ENCODE measurements around the gene NCAPG.

Gene NCAPG

GRCh38 chr4:17875402-17876070, 64.8 kb downstream of the NCAPG start:
- no peak for TF ChIP-seq CTCF (IDR thresholded peaks at IDR 0.05; ENCODE audit: low read depth, low read length)
- no peak overlapping the region for H3K4me3 ChIP-seq (ENCODE audit: low read depth, low read length)

GRCh38 chr4:17876943-17877342, 66.2 kb downstream of the NCAPG start:
- TF ChIP-seq CTCF (IDR thresholded peaks at IDR 0.05; ENCODE audit: low read depth, low read length): no peak
- H3K4me3 ChIP-seq (ENCODE audit: low read depth, low read length): no peak overlapping the region

GRCh38 chr4:17877661-17878060, 66.9 kb downstream of the NCAPG start:
- no peak overlapping the region for H3K4me3 ChIP-seq (ENCODE audit: low read depth, low read length)
- TF ChIP-seq CTCF (IDR thresholded peaks at IDR 0.05; ENCODE audit: low read depth, low read length): no peak

- TF ChIP-seq CTCF (IDR thresholded peaks at IDR 0.05; ENCODE audit: low read depth, low read length): no peak
- no peak overlapping the region for H3K4me3 ChIP-seq (ENCODE audit: low read depth, low read length)
Observed at GRCh38 chr4:17884063-17884462, 73.3 kb downstream of the NCAPG start.

- H3K4me3 ChIP-seq (ENCODE audit: low read depth, low read length): no peak overlapping the region
- no peak for TF ChIP-seq CTCF (IDR thresholded peaks at IDR 0.05; ENCODE audit: low read depth, low read length)
Observed at GRCh38 chr4:17884511-17884910, 73.7 kb downstream of the NCAPG start.

- TF ChIP-seq CTCF (IDR thresholded peaks at IDR 0.05; ENCODE audit: low read depth, low read length): no peak
- no peak overlapping the region for H3K4me3 ChIP-seq (ENCODE audit: low read depth, low read length)
Observed at GRCh38 chr4:17889692-17890091, 78.9 kb downstream of the NCAPG start.

GRCh38 chr4:17894421-17894820, 83.6 kb downstream of the NCAPG start:
- no peak overlapping the region for H3K4me3 ChIP-seq (ENCODE audit: low read depth, low read length)
- no peak for TF ChIP-seq CTCF (IDR thresholded peaks at IDR 0.05; ENCODE audit: low read depth, low read length)

Data from WI38 (cell line).